Activated CD8-positive, alpha-beta T cell treated with anti-CD3 and anti-CD28 coated beads, Interleukin-2, amount 10 ng/mL, durations not matched to agents 7 days and 5 days (primary cell): ENCODE measurements around the gene CDKAL1. TPM values are rescaled to one million over a fixed set of nuclear protein-coding genes. Genes with fewer than 3 reads are reported as not detected.

Experiments
- ATAC-seq: fragments of 150-1000 bp; cut with Tn5 transposase; one replicate; pipeline ENCODE4 v1.10.0; 2021; ENCODE audit warnings: moderate library complexity
- CTCF ChIA-PET: fragments of 350-600 bp; sonication (Branson Sonifier 250); formaldehyde crosslinking; loops from one replicate; lab custom pipeline; 2021; ENCODE audit warnings: antibody characterized with exemption; lab: Charles Lee
- POLR2A ChIA-PET: fragments of 350-600 bp; sonication (Branson Sonifier 250); formaldehyde crosslinking; loops from one replicate; lab custom pipeline; 2021; ENCODE audit warnings: antibody characterized with exemption; lab: Charles Lee
- DNase-seq: peaks from one replicate; pipeline ENCODE4 v3.0.0-alpha.2; 2020
- H3K27ac Mint-ChIP-seq: one replicate; pipeline ENCODE4 v1.8.0; 2021; ENCODE audit warnings: mild to moderate bottlenecking, mixed read lengths
- H3K27me3 Mint-ChIP-seq: one replicate; pipeline ENCODE4 v1.8.0; 2021; ENCODE audit warnings: low read depth, mixed read lengths
- H3K36me3 Mint-ChIP-seq: one replicate; pipeline ENCODE4 v1.8.0; 2021; ENCODE audit warnings: low read depth, mixed read lengths
- H3K4me1 Mint-ChIP-seq: one replicate; pipeline ENCODE4 v1.8.0; 2021; ENCODE audit warnings: low read depth, mixed read lengths
- H3K4me3 Mint-ChIP-seq: one replicate; pipeline ENCODE4 v1.8.0; 2021; ENCODE audit warnings: mild to moderate bottlenecking, mixed read lengths
- H3K9me3 Mint-ChIP-seq: one replicate; pipeline ENCODE4 v1.8.0; 2022; ENCODE audit warnings: mixed read lengths; ENCODE audit not compliant: insufficient read depth
- total RNA-seq, 2 experiments: library from RNA; stranded (reverse); gene quantifications; one replicate each; pipeline ENCODE4 v1.2.3, GENCODE V29; 2021

The CDKAL1 gene
- total RNA-seq, 2 experiments from 2014 or later = 24.3 to 25.2 TPM

DNA sequence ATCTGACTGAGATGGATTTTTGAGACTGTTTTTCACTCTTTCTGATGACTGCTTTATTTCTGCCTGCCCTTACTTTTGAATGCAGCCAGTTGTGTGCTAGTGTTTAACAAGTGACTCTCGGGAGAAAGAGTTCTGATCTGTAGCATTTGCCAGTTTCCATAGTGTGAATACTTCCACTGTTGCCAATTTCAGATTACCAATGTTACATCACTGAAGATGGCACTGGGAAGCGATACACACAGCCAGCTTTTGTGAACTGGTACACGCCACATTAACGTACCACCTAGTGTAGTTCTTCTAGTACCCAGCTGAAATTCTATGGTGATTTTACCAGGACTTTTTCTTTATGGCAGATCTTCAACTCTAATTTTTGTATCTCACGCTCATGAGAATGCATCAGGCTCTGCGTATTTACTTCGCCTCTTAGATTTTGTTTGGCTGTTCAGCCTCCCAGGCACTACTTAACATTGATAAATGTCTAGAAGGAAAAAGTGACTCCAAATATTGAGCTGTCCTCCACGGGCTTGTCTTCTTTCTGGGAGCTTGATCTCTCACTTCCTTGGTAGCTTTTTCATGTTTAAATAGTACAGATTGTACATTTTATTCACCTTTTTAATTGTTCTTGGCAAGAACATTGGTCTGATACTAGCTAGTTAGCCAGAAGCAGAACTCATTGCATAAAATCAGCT, 537.7 kb downstream of the CDKAL1 start:
- H3K4me1 Mint-ChIP-seq = no peaks in the 10 kb centered on the region
- ChIA-PET CTCF (no interaction called here), POLR2A (no interaction called here)
- no peaks in the 10 kb centered on the region for H3K27me3 Mint-ChIP-seq
- no peak overlapping the region for H3K4me3 Mint-ChIP-seq
- H3K9me3 Mint-ChIP-seq = peaks cover 27% of the 10 kb centered on the region
- no peak for DNase-seq
- no peak for ATAC-seq
- no peak overlapping the region for H3K27ac Mint-ChIP-seq
- peaks cover 42% of the 10 kb centered on the region for H3K36me3 Mint-ChIP-seq

GRCh38 chr6:21073318-21073839, 539.1 kb downstream of the CDKAL1 start:
- Mint-ChIP-seq H3K9me3 (peaks cover 22% of the 10 kb centered on the region), H3K4me3 (no peak overlapping the region), H3K27ac (no peak overlapping the region), H3K4me1 (no peaks in the 10 kb centered on the region), H3K36me3 (peaks cover 35% of the 10 kb centered on the region), H3K27me3 (no peaks in the 10 kb centered on the region)
- DNase-seq = no peak
- no peak for ATAC-seq
- CTCF ChIA-PET = no interaction called here
- POLR2A ChIA-PET = no interaction called here

- CTCF ChIA-PET = no interaction called here
- Mint-ChIP-seq H3K27ac (no peak overlapping the region), H3K4me1 (no peaks in the 10 kb centered on the region), H3K27me3 (no peaks in the 10 kb centered on the region), H3K9me3 (peaks cover 22% of the 10 kb centered on the region), H3K4me3 (no peak overlapping the region), H3K36me3 (peaks cover 33% of the 10 kb centered on the region)
- no peak for ATAC-seq
- POLR2A ChIA-PET = no interaction called here
- no peak for DNase-seq
These were observed 540.2 kb downstream of the CDKAL1 start for GRCh38 chr6:21074484-21074883.

GRCh38 chr6:21075986-21076385, 541.7 kb downstream of the CDKAL1 start:
- Mint-ChIP-seq H3K36me3 (peaks cover 32% of the 10 kb centered on the region), H3K27ac (no peak overlapping the region), H3K27me3 (no peaks in the 10 kb centered on the region), H3K4me3 (no peak overlapping the region), H3K4me1 (no peaks in the 10 kb centered on the region), H3K9me3 (peaks cover 14% of the 10 kb centered on the region)
- no peak for ATAC-seq
- no peak for DNase-seq
- ChIA-PET CTCF (no interaction called here), POLR2A (no interaction called here)

DNA sequence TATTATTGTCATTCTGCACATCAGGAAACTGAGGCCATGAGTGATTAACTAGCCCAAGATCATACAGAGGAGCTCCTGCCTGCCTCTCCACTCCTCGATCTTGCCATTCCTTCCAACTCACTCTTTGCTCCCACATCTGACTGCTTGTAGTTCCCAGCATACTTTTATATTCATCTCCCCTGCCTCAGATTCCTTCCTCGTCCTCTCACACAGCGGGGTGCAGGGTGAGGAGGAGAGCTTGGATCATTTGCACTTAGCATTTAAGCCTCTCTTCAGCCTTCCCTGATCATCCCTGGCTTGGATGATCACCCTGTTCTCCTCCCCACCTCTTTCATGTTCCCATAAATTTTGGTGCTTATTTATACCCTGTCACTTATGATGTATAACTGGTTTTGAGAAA, 544.2 kb downstream of the CDKAL1 start:
- ChIA-PET CTCF (no interaction called here), POLR2A (no interaction called here)
- Mint-ChIP-seq H3K4me1 (no peaks in the 10 kb centered on the region), H3K9me3 (peaks cover 14% of the 10 kb centered on the region), H3K4me3 (no peak overlapping the region), H3K27me3 (no peaks in the 10 kb centered on the region), H3K36me3 (peaks cover 13% of the 10 kb centered on the region), H3K27ac (no peak overlapping the region)
- DNase-seq (no peak), ATAC-seq (no peak)

DNA sequence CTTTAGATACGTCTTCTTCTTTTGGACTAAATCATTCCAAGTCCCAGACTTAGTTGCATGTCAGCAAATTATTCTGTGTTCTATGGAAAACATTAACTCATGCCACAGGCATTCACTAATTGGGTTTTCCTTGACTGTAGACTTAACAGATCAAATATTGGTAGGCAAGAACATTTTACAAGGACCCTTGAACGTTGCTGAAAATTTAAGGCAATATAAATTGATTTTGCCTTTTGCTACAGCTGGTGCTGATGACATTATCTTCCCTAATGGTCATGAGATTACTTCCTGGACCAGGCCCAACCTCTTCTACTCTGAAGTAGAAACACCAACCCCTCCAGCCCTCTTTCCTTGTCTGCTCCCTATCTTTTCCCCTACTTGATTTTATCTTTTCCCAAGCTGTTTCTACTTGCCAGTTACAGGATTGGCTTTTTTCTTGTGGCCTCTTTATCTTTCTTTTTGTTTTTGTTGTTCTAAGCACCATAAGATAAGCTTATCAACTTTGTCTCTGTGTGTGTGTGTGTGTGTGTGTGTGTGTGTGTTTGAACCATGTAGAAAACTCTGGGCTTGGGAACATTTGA, 545.3 kb downstream of the CDKAL1 start:
- H3K9me3 Mint-ChIP-seq = peaks cover 14% of the 10 kb centered on the region
- no peaks in the 10 kb centered on the region for H3K27me3 Mint-ChIP-seq
- no peaks in the 10 kb centered on the region for H3K4me1 Mint-ChIP-seq
- CTCF ChIA-PET = no interaction called here
- no peak overlapping the region for H3K27ac Mint-ChIP-seq
- no peak for DNase-seq
- H3K4me3 Mint-ChIP-seq = no peak overlapping the region
- no peak for ATAC-seq
- POLR2A ChIA-PET = no interaction called here
- H3K36me3 Mint-ChIP-seq = peaks cover 12% of the 10 kb centered on the region

DNA sequence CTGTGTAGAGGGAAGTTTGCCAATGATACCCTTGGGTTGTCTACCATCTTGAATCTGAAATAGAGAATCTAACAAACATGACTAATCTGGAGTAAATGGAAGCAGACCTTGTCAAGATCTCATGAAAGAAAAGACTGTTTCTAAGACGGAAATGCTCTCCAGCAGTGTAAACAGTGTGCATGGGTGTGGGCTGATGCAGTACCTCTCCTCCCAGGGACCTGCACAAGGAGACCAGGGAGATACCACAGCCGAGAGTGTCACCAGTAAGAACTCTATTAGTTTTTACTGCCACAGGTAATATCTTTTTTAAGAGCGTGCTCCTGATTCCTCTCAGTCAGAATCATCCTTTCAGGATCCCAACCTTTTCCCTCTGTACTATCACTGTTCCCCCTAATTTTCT, 546.0 kb downstream of the CDKAL1 start:
- no peaks in the 10 kb centered on the region for H3K27me3 Mint-ChIP-seq
- DNase-seq (no peak), ATAC-seq (no peak)
- peaks cover 12% of the 10 kb centered on the region for H3K36me3 Mint-ChIP-seq
- peaks cover 14% of the 10 kb centered on the region for H3K9me3 Mint-ChIP-seq
- ChIA-PET POLR2A (no interaction called here), CTCF (no interaction called here)
- H3K4me1 Mint-ChIP-seq = no peaks in the 10 kb centered on the region
- no peak overlapping the region for H3K27ac Mint-ChIP-seq
- H3K4me3 Mint-ChIP-seq = no peak overlapping the region

GRCh38 chr6:21082091-21082490, 547.8 kb downstream of the CDKAL1 start:
- Mint-ChIP-seq H3K27me3 (no peaks in the 10 kb centered on the region), H3K4me3 (no peak overlapping the region), H3K36me3 (peaks cover 11% of the 10 kb centered on the region), H3K4me1 (no peaks in the 10 kb centered on the region), H3K27ac (no peak overlapping the region), H3K9me3 (no peaks in the 10 kb centered on the region)
- ATAC-seq = no peak
- no peak for DNase-seq
- ChIA-PET POLR2A (no interaction called here), CTCF (no interaction called here)

DNA sequence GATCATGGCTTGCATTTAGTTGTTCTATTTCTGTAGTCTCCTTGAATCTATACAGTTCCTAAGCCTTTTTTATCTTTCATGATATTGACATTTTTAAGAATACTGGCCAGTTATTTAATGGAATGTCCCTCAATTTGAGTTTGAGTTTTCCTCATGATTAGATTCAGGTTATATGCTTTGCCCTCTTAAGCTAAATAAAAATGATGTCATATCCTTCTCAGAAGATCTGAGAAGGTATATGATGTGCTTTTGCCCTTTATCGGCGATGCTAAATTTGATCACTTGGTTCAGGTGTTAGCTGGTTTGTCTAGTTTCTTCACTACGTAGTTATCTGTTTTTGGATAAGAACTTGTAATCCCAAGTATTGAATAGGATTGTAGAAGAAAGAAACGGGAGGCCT, 549.5 kb downstream of the CDKAL1 start:
- ATAC-seq = no peak
- DNase-seq = no peak
- ChIA-PET CTCF (no interaction called here), POLR2A (no interaction called here)
- H3K9me3 Mint-ChIP-seq = no peaks in the 10 kb centered on the region
- no peak overlapping the region for H3K27ac Mint-ChIP-seq
- no peak overlapping the region for H3K4me3 Mint-ChIP-seq
- H3K36me3 Mint-ChIP-seq = peaks cover 5% of the 10 kb centered on the region
- H3K27me3 Mint-ChIP-seq = no peaks in the 10 kb centered on the region
- no peaks in the 10 kb centered on the region for H3K4me1 Mint-ChIP-seq

DNA sequence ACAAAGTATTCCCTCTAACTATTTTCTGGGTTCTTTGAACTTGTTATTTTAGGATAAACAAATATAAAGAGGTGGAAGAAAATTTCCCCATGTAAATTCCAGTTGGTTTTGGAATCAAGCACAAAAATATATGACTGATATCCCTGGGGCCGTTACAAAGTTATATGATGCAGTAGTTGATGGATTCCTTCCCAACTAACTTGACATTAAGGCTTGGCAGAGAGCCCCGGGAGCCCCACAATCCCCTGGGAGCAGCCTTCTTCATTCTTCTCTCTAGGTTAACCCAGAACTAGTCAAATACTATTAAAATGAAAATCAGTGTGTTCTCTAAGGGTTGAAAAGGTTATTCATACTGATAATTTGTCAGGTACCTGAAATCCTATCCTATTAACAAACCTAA, 550.4 kb downstream of the CDKAL1 start:
- ChIA-PET POLR2A (no interaction called here), CTCF (no interaction called here)
- Mint-ChIP-seq H3K4me1 (no peaks in the 10 kb centered on the region), H3K36me3 (peaks cover 5% of the 10 kb centered on the region), H3K4me3 (no peak overlapping the region), H3K9me3 (no peaks in the 10 kb centered on the region), H3K27me3 (no peaks in the 10 kb centered on the region), H3K27ac (no peak overlapping the region)
- ATAC-seq (no peak), DNase-seq (no peak)

- Mint-ChIP-seq H3K9me3 (no peaks in the 10 kb centered on the region), H3K36me3 (peaks cover 4% of the 10 kb centered on the region), H3K27me3 (no peaks in the 10 kb centered on the region), H3K4me1 (no peaks in the 10 kb centered on the region), H3K4me3 (no peak overlapping the region), H3K27ac (no peak overlapping the region)
- ChIA-PET CTCF (no interaction called here), POLR2A (interaction anchor here (0.7 kb wide), 1 partner anchor 64 kb away, joined by 3 read pairs; no protein-coding TSS in a partner anchor)
- ATAC-seq = no peak
- no peak for DNase-seq
These were observed 551.0 kb downstream of the CDKAL1 start for GRCh38 chr6:21085211-21085610.

GRCh38 chr6:21085643-21086042, 551.4 kb downstream of the CDKAL1 start:
- ATAC-seq (no peak), DNase-seq (no peak)
- CTCF ChIA-PET = no interaction called here
- Mint-ChIP-seq H3K9me3 (no peaks in the 10 kb centered on the region), H3K27me3 (no peaks in the 10 kb centered on the region), H3K4me3 (no peak overlapping the region), H3K4me1 (no peaks in the 10 kb centered on the region), H3K27ac (no peak overlapping the region), H3K36me3 (no peaks in the 10 kb centered on the region)
- POLR2A ChIA-PET = interaction anchor here (0.7 kb wide), 1 partner anchor 64 kb away, joined by 3 read pairs; no protein-coding TSS in a partner anchor
